ENCODE results near the gene LYPD4.
A peak's percentile ranks its signal among the peaks of the same experiment; 100 is the strongest.

DNA sequence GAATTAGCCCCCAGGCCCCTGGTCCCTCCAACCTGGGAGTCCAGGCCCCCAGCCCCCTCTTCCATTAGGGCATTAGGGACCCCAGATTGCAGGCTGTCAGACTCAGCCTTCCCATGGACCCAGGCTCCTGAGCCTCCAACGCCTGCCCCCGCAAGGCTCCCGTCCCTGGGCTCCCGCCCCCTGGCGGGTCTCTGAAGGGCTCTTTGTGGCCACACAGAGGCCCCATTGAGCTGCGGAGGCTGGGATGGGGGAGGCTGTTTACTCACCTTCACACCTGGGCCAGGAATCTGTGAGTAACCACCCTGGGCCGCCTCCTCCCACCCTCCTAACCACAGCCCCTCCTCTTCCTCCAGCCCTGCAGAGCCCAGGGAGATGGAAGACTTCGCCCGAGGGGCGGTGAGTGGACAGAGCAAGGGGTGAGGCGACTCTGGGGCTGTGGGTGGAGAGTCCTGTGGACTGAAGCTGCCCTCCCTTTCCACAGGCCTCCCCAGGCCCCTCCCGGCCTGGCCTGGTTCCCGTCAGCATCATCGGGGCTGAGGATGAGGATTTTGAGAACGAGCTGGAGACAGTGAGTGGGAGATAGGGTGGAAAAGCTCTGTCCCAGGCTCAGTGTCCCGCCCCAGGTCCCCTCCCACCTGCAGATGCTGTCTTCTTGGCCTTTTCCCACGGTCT, 43.4 kb upstream of the LYPD4 start:
- TF ChIP-seq, protein P1, sequence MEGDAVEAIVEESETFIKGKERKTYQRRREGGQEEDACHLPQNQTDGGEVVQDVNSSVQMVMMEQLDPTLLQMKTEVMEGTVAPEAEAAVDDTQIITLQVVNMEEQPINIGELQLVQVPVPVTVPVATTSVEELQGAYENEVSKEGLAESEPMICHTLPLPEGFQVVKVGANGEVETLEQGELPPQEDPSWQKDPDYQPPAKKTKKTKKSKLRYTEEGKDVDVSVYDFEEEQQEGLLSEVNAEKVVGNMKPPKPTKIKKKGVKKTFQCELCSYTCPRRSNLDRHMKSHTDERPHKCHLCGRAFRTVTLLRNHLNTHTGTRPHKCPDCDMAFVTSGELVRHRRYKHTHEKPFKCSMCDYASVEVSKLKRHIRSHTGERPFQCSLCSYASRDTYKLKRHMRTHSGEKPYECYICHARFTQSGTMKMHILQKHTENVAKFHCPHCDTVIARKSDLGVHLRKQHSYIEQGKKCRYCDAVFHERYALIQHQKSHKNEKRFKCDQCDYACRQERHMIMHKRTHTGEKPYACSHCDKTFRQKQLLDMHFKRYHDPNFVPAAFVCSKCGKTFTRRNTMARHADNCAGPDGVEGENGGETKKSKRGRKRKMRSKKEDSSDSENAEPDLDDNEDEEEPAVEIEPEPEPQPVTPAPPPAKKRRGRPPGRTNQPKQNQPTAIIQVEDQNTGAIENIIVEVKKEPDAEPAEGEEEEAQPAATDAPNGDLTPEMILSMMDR (conservative IDR thresholded peaks at IDR 0.05; ENCODE audit: low read length): peak; percentile 81
- no peak for TF ChIP-seq EZH2phosphoT487 (IDR thresholded peaks at IDR 0.05; ENCODE audit: borderline replicate concordance, low read depth, low read length)

All from OCI-LY7 (cell line).